Cerebellar nuclear complex (tissue), 1 donor: ENCODE results near the gene SCOC.
"Not testable (repeated sequence)": the region's sequence is repeated elsewhere in the genome, so short reads cannot be mapped to it uniquely, and the experiment has no call there.

Source experiments
- DNase-seq, 2 experiments: peaks; one replicate each; lab custom pipeline; 2025; lab: John Stamatoyannopoulos, UW

The SCOC gene

DNA sequence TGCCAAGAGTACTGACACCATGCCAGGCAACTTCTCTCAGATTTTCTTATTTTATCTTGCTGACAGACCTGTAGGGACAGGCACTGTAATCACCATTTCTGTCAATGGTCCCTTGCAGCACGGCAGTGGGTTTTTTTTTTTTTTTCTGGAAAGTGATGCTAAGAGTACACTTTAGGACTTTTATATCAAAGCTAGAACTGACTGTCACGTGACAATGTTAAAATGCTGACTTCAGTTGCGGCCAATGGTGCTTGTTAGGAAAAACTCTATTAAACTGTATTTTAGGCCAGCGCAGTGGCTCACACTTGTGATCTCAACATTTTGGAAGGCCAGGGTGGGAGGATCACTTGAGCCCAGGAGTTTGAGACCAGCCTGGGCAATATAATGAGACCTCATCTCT is 12.3 kb upstream of the SCOC start:
- DNase-seq: no peak

GRCh38 chr4:140363051-140363450 is 10.4 kb upstream of the SCOC start:
- no peak for DNase-seq

GRCh38 chr4:140363558-140363957 is 9.9 kb upstream of the SCOC start:
- no peak for DNase-seq

GRCh38 chr4:140367738-140368137 is 5.7 kb upstream of the SCOC start:
- no peak for DNase-seq

DNA sequence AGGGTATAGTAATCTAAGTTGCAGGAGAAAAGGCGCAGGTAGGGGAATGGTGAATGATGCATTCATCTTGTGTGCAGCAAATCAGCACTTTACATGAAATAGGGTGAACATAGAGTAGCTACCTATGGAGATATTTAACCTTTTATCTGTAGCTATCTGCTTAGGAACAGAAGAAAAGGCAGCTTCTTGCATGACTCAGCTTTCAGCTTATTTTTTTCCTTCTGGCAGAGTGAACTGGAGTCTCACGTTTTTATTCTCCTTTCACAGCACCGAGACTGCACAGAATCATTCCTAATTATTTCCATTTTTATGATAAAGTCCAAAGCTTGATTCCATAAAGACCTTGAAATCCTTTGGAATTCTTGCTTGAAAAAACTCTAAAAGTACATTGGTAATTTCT is 4.8 kb upstream of the SCOC start:
- DNase-seq: no peak

GRCh38 chr4:140372751-140373327 is 607 bp upstream of the SCOC start:
- no peak for DNase-seq

GRCh38 chr4:140374130-140374477 is 658 bp downstream of the SCOC start:
- DNase-seq: no peak

GRCh38 chr4:140382732-140383131 is 9.3 kb downstream of the SCOC start:
- DNase-seq: no peak

- no peak for DNase-seq
These were observed 14.6 kb downstream of the SCOC start for GRCh38 chr4:140388015-140388414.

GRCh38 chr4:140395668-140396067 is 22.2 kb downstream of the SCOC start:
- no peak for DNase-seq

DNA sequence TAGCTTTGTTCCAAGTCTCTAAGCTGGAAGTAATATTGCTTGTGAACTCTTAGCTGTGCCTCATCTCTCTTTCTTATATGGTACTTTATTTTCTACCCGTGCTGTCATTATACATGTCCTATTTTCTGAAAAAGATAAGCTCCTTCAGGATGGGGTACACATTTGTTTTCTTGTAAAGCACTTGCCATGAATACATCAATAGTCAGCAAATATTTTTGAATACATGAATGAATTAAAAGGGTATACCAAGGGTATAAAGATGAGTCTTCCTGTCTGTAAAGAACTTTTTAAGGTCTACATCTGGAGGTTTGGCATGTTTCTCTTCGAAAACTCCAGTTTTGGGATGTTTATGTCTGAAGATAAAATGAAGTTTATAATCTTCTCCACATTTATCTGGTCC is 26.7 kb downstream of the SCOC start:
- DNase-seq: no peak

DNA sequence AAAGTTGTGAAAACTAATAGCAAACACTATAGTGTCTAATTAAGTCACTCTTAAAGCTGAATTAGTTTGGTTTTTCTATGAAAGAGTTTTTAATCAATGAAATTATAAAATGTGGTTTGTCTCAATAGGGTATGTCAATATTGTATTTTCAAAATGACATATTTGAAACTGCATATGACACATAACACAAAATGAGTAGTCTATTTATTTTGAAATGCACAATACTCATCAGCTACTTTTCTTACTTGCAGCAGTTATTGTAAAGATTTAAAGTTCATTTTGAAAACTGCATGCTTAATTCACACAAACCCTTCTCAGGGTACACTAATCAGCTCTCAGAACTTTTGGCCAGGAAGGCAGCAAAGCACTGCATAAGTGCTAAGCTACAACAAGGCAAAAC is 32.8 kb downstream of the SCOC start:
- DNase-seq: no peak

GRCh38 chr4:140408974-140409373 is 35.5 kb downstream of the SCOC start:
- no peak for DNase-seq

GRCh38 chr4:140413130-140413969 is 39.9 kb downstream of the SCOC start:
- DNase-seq: not testable (repeated sequence)

- no peak for DNase-seq
These were observed 49.7 kb downstream of the SCOC start for GRCh38 chr4:140423106-140423505.

DNA sequence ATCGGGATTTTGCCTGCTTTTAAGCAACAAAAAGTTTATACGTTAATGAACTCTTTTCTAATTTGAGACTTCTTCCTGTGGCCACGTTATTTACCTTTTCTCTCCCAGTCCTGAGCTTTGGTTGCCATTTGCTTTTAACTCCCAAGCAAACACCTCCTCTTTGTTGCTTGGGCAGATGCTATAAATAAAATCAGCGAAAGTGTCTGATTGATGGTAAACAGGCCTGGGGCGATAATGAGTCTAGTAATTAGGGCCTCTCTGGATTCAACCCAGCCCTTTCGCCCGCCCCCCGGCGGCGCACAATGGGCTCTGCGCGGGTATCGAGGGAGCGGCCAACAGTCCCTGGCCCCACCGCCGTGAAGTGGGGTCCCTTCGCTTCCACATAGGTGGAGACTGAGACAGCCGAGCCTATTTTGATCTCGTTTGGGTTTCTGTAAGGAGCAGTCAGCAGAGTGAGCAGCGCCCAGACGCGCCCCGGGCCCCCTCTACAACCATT is 53.2 kb downstream of the SCOC start:
- no peak for DNase-seq

GRCh38 chr4:140427106-140427918 is 53.9 kb downstream of the SCOC start, which contains the start of gene CLGN:
Gene CLGN (minus strand): TSS chr4:140427648. CDS start chr4:140413078, 14,570 bp downstream.
- peak in 1 of 2 experiments; percentile 37 for DNase-seq

DNA sequence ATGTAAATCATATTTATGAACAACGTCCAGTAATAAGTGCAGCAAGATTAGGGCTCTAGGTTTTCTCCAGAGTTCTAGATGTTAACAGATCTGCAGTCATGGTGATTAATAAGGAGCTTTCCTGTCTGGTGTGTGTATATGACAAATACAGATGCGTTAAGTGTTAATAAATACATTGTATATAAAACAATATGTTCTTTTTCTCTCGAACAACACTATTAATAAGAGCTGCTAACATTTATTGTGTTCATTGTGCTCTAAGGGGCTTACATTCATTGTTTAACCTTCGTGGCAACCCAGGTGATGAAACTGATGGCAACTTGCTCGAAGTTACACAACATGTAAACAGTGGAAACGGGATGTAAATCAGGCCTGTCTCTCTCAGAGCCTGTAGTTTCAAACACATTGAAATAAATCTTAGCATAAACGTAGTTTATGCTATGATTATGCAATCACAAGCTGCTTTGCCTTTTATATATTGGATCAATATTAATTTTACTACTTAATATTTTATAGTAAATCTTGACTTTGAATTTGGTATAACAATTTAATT is 54.5 kb downstream of the SCOC start:
- no peak for DNase-seq
